Mesothelial cell of epicardium (in vitro differentiated cells): ENCODE measurements around the gene SDC3. TPM values are rescaled to one million over a fixed set of nuclear protein-coding genes. Genes with fewer than 3 reads are reported as not detected.

Source experiments
- DNase-seq, 2 experiments: peaks; one replicate each; pipeline ENCODE4 v3.0.0; 2021; ENCODE audit warnings: low spot score in 2 of 2; ENCODE audit not compliant: unreplicated experiment in 2 of 2
- H3K27ac Mint-ChIP-seq: 2 replicates; pipeline ENCODE4 v1.8.0; 2021; ENCODE audit warnings: mixed read lengths
- H3K27me3 Mint-ChIP-seq: 2 replicates; pipeline ENCODE4 v1.8.0; 2021; ENCODE audit warnings: low read depth, mixed read lengths
- H3K36me3 Mint-ChIP-seq: 2 replicates; pipeline ENCODE4 v1.8.0; 2021; ENCODE audit warnings: mixed read lengths
- H3K4me1 Mint-ChIP-seq: 2 replicates; pipeline ENCODE4 v1.8.0; 2021; ENCODE audit warnings: mixed read lengths
- H3K4me3 Mint-ChIP-seq: 2 replicates; pipeline ENCODE4 v1.8.0; 2021; ENCODE audit warnings: mild to moderate bottlenecking, moderate library complexity, mixed read lengths
- H3K9me3 Mint-ChIP-seq: 2 replicates; pipeline ENCODE4 v1.8.0; 2021; ENCODE audit warnings: mixed read lengths
- CTCF ChIP-seq: fragments of 200-600 bp; sonication (generic); IDR thresholded peaks from one replicate; pipeline ENCODE4 v1.5.0; 2021; ENCODE audit warnings: antibody characterized with exemption; ENCODE audit not compliant: unreplicated experiment
- total RNA-seq: library from RNA; stranded (reverse); gene quantifications from 3 replicates; pipeline ENCODE4 v1.2.1, GENCODE V29; 2021

The SDC3 gene
- total RNA-seq, 1 donor from 2014 or later: 46.7 TPM

- Mint-ChIP-seq H3K9me3 (no peaks in the 10 kb centered on the region), H3K4me3 (no peak overlapping the region), H3K27me3 (peaks cover 30% of the 10 kb centered on the region), H3K4me1 (peaks cover 2% of the 10 kb centered on the region), H3K27ac (no peak overlapping the region), H3K36me3 (no peaks in the 10 kb centered on the region)
- no peak for TF ChIP-seq CTCF
- no peak for DNase-seq
Measured at GRCh38 chr1:30845237-30845903, 63.2 kb downstream of the SDC3 start.

GRCh38 chr1:30844631-30845030, 63.9 kb downstream of the SDC3 start:
- no peak for TF ChIP-seq CTCF
- peaks cover 30% of the 10 kb centered on the region for H3K27me3 Mint-ChIP-seq
- no peak overlapping the region for H3K4me3 Mint-ChIP-seq
- no peak for DNase-seq
- peaks cover 2% of the 10 kb centered on the region for H3K4me1 Mint-ChIP-seq
- no peaks in the 10 kb centered on the region for H3K36me3 Mint-ChIP-seq
- H3K9me3 Mint-ChIP-seq: peaks cover under 1% of the 10 kb centered on the region
- H3K27ac Mint-ChIP-seq: no peak overlapping the region

- no peak for DNase-seq
- no peak overlapping the region for H3K27ac Mint-ChIP-seq
Measured at GRCh38 chr1:30842697-30843354, 65.7 kb downstream of the SDC3 start.

DNA sequence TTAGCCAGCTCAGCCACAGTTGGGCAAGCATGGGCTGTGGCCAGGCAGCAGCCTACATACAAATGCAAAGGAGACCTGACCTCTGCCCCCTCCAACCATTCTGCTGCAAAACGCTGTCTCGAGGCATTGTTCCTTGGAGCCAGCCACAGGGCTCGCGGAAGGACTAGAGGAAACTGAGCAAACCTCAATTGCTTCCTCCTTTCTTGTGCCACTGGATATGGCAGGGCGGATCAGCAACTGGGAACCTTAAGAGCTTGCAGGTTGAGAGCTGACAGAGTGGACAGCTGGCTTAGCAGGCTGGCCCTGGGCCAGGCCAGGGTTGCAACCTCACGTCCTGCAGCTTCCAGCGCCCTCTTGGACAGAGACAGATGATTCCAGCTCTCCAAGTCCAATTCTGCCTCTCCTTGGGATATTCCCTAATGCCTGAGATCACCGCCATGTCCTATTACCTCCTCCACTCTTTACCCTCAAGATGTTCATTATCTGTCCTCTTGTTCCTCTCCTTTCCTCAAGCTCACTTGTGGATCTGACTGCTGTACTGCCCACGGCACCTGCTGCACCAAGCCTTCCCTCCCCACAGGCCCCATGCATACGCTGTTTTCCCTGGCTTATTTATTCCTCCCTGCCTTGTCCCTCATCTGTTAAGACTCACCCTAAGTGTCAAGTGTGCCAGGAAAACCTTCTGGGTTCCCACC, 67.5 kb downstream of the SDC3 start:
- H3K4me1 Mint-ChIP-seq: peaks cover 2% of the 10 kb centered on the region
- TF ChIP-seq CTCF: no peak
- no peaks in the 10 kb centered on the region for H3K36me3 Mint-ChIP-seq
- no peak overlapping the region for H3K27ac Mint-ChIP-seq
- H3K4me3 Mint-ChIP-seq: no peak overlapping the region
- peaks cover 34% of the 10 kb centered on the region for H3K27me3 Mint-ChIP-seq
- DNase-seq: no peak
- peaks cover 4% of the 10 kb centered on the region for H3K9me3 Mint-ChIP-seq

More at GRCh38 chr1:30842697-30843354, 65.7 kb downstream of the SDC3 start:
- no peak overlapping the region for H3K4me3 Mint-ChIP-seq
- TF ChIP-seq CTCF: no peak
- H3K27me3 Mint-ChIP-seq: peaks cover 36% of the 10 kb centered on the region
- peaks cover 4% of the 10 kb centered on the region for H3K9me3 Mint-ChIP-seq
- no peaks in the 10 kb centered on the region for H3K36me3 Mint-ChIP-seq
- H3K4me1 Mint-ChIP-seq: peaks cover 2% of the 10 kb centered on the region

DNA sequence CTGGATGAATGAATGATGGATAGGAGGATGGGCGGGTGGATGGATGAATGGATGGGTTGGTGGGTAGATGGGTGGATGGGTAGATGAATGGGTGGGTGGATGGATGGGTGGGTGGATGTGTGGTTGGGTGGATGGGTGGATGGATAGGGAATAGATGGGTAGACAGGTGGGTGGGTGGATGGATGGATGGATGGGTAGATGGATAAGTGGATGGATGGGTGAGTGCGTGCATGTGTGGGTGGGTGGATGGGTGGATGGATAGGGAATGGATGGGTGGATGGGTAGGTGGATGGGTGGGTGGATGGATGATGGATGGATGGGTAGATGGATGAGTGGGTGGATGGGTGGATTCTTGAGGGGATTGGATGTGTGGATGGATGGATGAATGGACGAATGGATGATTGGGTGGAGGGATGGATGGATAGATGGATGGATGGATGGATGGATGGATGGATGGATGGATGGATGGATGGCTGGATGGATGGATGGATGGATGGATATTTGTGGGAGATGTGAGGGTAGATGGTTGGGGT, 68.7 kb downstream of the SDC3 start:
- no peak for DNase-seq
- no peak for TF ChIP-seq CTCF
- peaks cover 4% of the 10 kb centered on the region for H3K9me3 Mint-ChIP-seq
- peaks cover 24% of the 10 kb centered on the region for H3K27me3 Mint-ChIP-seq
- no peak overlapping the region for H3K27ac Mint-ChIP-seq
- H3K4me1 Mint-ChIP-seq: no peaks in the 10 kb centered on the region
- no peak overlapping the region for H3K4me3 Mint-ChIP-seq
- no peaks in the 10 kb centered on the region for H3K36me3 Mint-ChIP-seq
